H1 (cell line): ENCODE measurements around the gene CISTR. TPM values are rescaled to one million over a fixed set of nuclear protein-coding genes. Genes with fewer than 3 reads are reported as not detected.

Experiments
- CTCF ChIA-PET: fragments of 300-600 bp; sonication (Branson Sonifier 250); formaldehyde crosslinking; loops from one replicate; lab custom pipeline; 2021; ENCODE audit not compliant: partially characterized antibody; lab: Charles Lee
- POLR2A ChIA-PET: fragments of 300-600 bp; sonication (Branson Sonifier 250); formaldehyde crosslinking; loops from one replicate; lab custom pipeline; 2021; ENCODE audit warnings: inconsistent platforms; ENCODE audit not compliant: partially characterized antibody; lab: Charles Lee
- DNase-seq, 2 experiments: peaks; one replicate each; pipeline versions ENCODE4 v3.0.0 to v3.0.0-alpha.2; 2010 to 2022; ENCODE audit warnings: low spot score in 2 of 2, low read depth in 1 of 2, mixed read lengths in 1 of 2
- FAIRE-seq: peaks from 2 replicates; lab custom pipeline; 2011; peaks lifted over from hg19 to GRCh38; lab: Jason Lieb, UNC
- H2AFZ ChIP-seq: 2 replicates; pipeline ENCODE4 v1.8.1; 2012; ENCODE audit warnings: low read length, inconsistent platforms
- H2AK5ac ChIP-seq: 2 replicates; pipeline ENCODE4 v1.6.1; 2013; ENCODE audit warnings: low read depth, low read length
- H2BK120ac ChIP-seq: replicated peaks from 2 replicates; pipeline ENCODE3; 2013; ENCODE audit warnings: low read depth, low read length, inconsistent platforms
- H2BK12ac ChIP-seq: 2 replicates; pipeline ENCODE4 v1.6.1; 2013; ENCODE audit warnings: low read depth, low read length
- H2BK15ac ChIP-seq: 2 replicates; pipeline ENCODE4 v1.6.1; 2013; ENCODE audit warnings: low read length
- H2BK20ac ChIP-seq: 2 replicates; pipeline ENCODE4 v1.6.1; 2013; ENCODE audit warnings: low read length
- H2BK5ac ChIP-seq: 2 replicates; pipeline ENCODE4 v1.6.1; 2013; ENCODE audit warnings: low read depth, low read length
- H3K14ac ChIP-seq: 2 replicates; pipeline ENCODE4 v1.6.1; 2013; ENCODE audit warnings: inconsistent platforms; ENCODE audit not compliant: insufficient read length
- H3K18ac ChIP-seq: 2 replicates; pipeline ENCODE4 v1.6.1; 2013; ENCODE audit warnings: low read length; ENCODE audit errors: extremely low read depth
- H3K23ac ChIP-seq: 2 replicates; pipeline ENCODE4 v1.6.1; 2013; ENCODE audit warnings: inconsistent platforms; ENCODE audit not compliant: insufficient read length
- H3K23me2 ChIP-seq: 2 replicates; pipeline ENCODE4 v1.6.1; 2013; ENCODE audit warnings: low read depth, low read length
- H3K27ac ChIP-seq: 2 replicates; pipeline ENCODE4 v1.6.1; 2011; ENCODE audit warnings: low read depth, low read length, inconsistent platforms
- H3K27me3 ChIP-seq, 4 experiments: replicated peaks in 1 of 4; 1 replicate in 1 of 4; 2 replicates in 3 of 4; pipeline versions ENCODE4 v1.6.1 to v1.8.1; 2011 to 2013; ENCODE audit warnings: low read length in 3 of 4, mild to moderate bottlenecking in 3 of 4, inconsistent platforms in 2 of 4, mixed read lengths in 2 of 4, moderate library complexity in 1 of 4; ENCODE audit not compliant: control insufficient read depth in 3 of 4, insufficient read depth in 3 of 4; ENCODE audit errors: extremely low read depth in 1 of 4
- H3K36me3 ChIP-seq, 4 experiments: 2 replicates each; pipeline versions ENCODE4 v1.6.1 to v1.8.1; 2011 to 2013; ENCODE audit warnings: mild to moderate bottlenecking in 4 of 4, low read length in 3 of 4, moderate library complexity in 2 of 4, control low read depth in 1 of 4, inconsistent platforms in 1 of 4; ENCODE audit not compliant: insufficient read depth in 4 of 4, control insufficient read depth in 2 of 4
- H3K4ac ChIP-seq: replicated peaks from 2 replicates; pipeline ENCODE3; 2013; ENCODE audit warnings: low read length, low read depth, mixed read lengths, inconsistent platforms; ENCODE audit not compliant: insufficient read length
- H3K4me1 ChIP-seq, 4 experiments: replicated peaks in 1 of 4; 1 replicate in 1 of 4; 2 replicates in 3 of 4; pipeline versions ENCODE4 v1.6.1 to v1.8.1; 2011 to 2013; ENCODE audit warnings: low read length in 3 of 4, inconsistent platforms in 2 of 4, mixed read lengths in 1 of 4; ENCODE audit not compliant: insufficient read depth in 4 of 4, control insufficient read depth in 3 of 4
- H3K4me2 ChIP-seq, 2 experiments: 2 replicates each; pipeline versions ENCODE4 v1.6.1 to v1.8.1; 2011 to 2013; ENCODE audit warnings: low read depth in 2 of 2, low read length in 2 of 2, control low read depth in 1 of 2, inconsistent platforms in 1 of 2, mild to moderate bottlenecking in 1 of 2; ENCODE audit not compliant: insufficient read depth in 1 of 2
- H3K4me3 ChIP-seq, 4 experiments: fragments of 200-600, 300-600 bp in 1 of 4; sonication (generic), shearing (Covaris generic), sonication (Bioruptor Twin) in 1 of 4; 2 replicates each; pipeline versions ENCODE4 v1.5.1 to v1.8.1; 2011 to 2016; ENCODE audit warnings: low read length in 4 of 4, low read depth in 3 of 4, control low read depth in 2 of 4, inconsistent platforms in 2 of 4, mild to moderate bottlenecking in 2 of 4, mixed read lengths in 1 of 4, moderate library complexity in 1 of 4; ENCODE audit not compliant: insufficient read depth in 2 of 4; ENCODE audit errors: extremely low read depth in 1 of 4
- H3K56ac ChIP-seq: replicated peaks from 2 replicates; pipeline ENCODE3; 2013; ENCODE audit warnings: low read depth, mild to moderate bottlenecking, mixed read lengths, low read length, inconsistent platforms; ENCODE audit not compliant: insufficient read length
- H3K79me1 ChIP-seq: 2 replicates; pipeline ENCODE4 v1.6.1; 2013; ENCODE audit warnings: low read depth, low read length, control low read depth
- H3K79me2 ChIP-seq, 2 experiments: 2 replicates each; pipeline versions ENCODE4 v1.6.1 to v1.8.1; 2012 to 2013; ENCODE audit warnings: low read length in 2 of 2, mild to moderate bottlenecking in 2 of 2, inconsistent platforms in 1 of 2; ENCODE audit not compliant: insufficient read depth in 2 of 2, control insufficient read depth in 1 of 2
- H3K9ac ChIP-seq, 4 experiments: replicated peaks in 1 of 4; 1 replicate in 1 of 4; 2 replicates in 3 of 4; pipeline versions ENCODE4 v1.6.1 to v1.8.1; 2011 to 2013; ENCODE audit warnings: low read depth in 3 of 4, low read length in 3 of 4, control low read depth in 2 of 4, mild to moderate bottlenecking in 2 of 4, moderate library complexity in 2 of 4, inconsistent platforms in 1 of 4; ENCODE audit errors: extremely low read depth in 1 of 4
- H3K9me3 ChIP-seq, 2 experiments: 2 replicates each; pipeline versions ENCODE4 v1.6.1 to v1.8.1; 2012 to 2013; ENCODE audit warnings: mild to moderate bottlenecking in 2 of 2, moderate library complexity in 2 of 2, control low read depth in 1 of 2, inconsistent platforms in 1 of 2, low read depth in 1 of 2, low read length in 1 of 2, mixed read lengths in 1 of 2; ENCODE audit not compliant: insufficient read depth in 2 of 2
- H4K20me1 ChIP-seq, 2 experiments: replicated peaks in 1 of 2; 2 replicates each; pipeline versions ENCODE3 to v1.8.1; 2011 to 2013; ENCODE audit warnings: inconsistent platforms in 2 of 2, low read length in 2 of 2, mild to moderate bottlenecking in 1 of 2; ENCODE audit not compliant: insufficient read depth in 2 of 2, control insufficient read depth in 1 of 2
- H4K5ac ChIP-seq: 2 replicates; pipeline ENCODE4 v1.6.1; 2013; ENCODE audit warnings: low read length, low read depth, mixed read lengths, inconsistent platforms; ENCODE audit not compliant: insufficient read length
- H4K8ac ChIP-seq: 2 replicates; pipeline ENCODE4 v1.8.0; 2013; ENCODE audit warnings: mild to moderate bottlenecking, moderate library complexity, low read length, inconsistent platforms; ENCODE audit not compliant: insufficient read depth; ENCODE audit errors: extremely low read depth
- H4K91ac ChIP-seq: replicated peaks from 2 replicates; pipeline ENCODE3; 2013; ENCODE audit warnings: low read length, mixed read lengths, inconsistent platforms; ENCODE audit not compliant: insufficient read length
- MAFK ChIP-seq: IDR thresholded peaks from 2 replicates; pipeline ENCODE4 v1.6.1; 2012; ENCODE audit warnings: low read depth, mild to moderate bottlenecking, improper control_type of control experiment, low read length
- SAP30 ChIP-seq: fragments of 300-600 bp; sonication (generic); IDR thresholded peaks from 2 replicates; pipeline ENCODE4 v1.7.1; 2012; ENCODE audit warnings: low read length, moderate library complexity, mild to moderate bottlenecking, inconsistent platforms; ENCODE audit not compliant: insufficient read depth, insufficient replicate concordance
- SP4 ChIP-seq: IDR thresholded peaks from 2 replicates; pipeline ENCODE4 v1.6.1; 2012; ENCODE audit warnings: low read length, inconsistent platforms
- TEAD4 ChIP-seq: IDR thresholded peaks from 2 replicates; pipeline ENCODE4 v1.6.1; 2012; ENCODE audit warnings: low read depth, low read length, inconsistent platforms, mixed read lengths
- WGBS, 2 experiments: shearing (Covaris generic) in 1 of 2; methylation state at CpG; one replicate each; pipeline versions ENCODE4 v1.1.6 to v1.1.7; 2013 to 2015; ENCODE audit warnings: low lambda C conversion rate in 2 of 2, mixed read lengths in 2 of 2, inconsistent platforms in 1 of 2, low coverage in 1 of 2, missing lambda C conversion rate in 1 of 2; ENCODE audit not compliant: insufficient replicate concordance in 2 of 2, insufficient coverage in 1 of 2, insufficient read length in 1 of 2; ENCODE audit errors: extremely low coverage in 1 of 2, missing lambda C conversion rate in 1 of 2; 5-methylcytosine and 5-hydroxymethylcytosine counted together
- polyA plus RNA-seq, 7 experiments: library from polyadenylated mRNA; depleted of rRNA in 3 of 7; stranded (reverse) in 5 of 7; unstranded in 2 of 7; fragments of >200 nt in 5 of 7; fragments of 200-250 nt in 2 of 7; gene quantifications; 1 replicate in 5 of 7; 2 replicates in 1 of 7; 4 replicates in 1 of 7; pipeline versions ENCODE4 v1.2.1 to v1.2.3, GENCODE V29; 2011 to 2013; ENCODE audit warnings: missing spikeins in 2 of 7, mixed read lengths in 2 of 7
- total RNA-seq: library from RNA; stranded (reverse); fragmentation: NEBNext Ultra II Directional; extraction: Animal tissue kit (Norgen Biotek cat#: 25700); gene quantifications from 2 replicates; pipeline ENCODE4 v1.2.1, GENCODE V29; 2021

The CISTR gene
- total and polyA plus RNA-seq, 2 of the 8 experiments (the other 6 are each of a cell fraction or from before 2014, with no cell fraction given), result not detected

GRCh38 chr12:53793221-53793620 is 41.4 kb upstream of the CISTR start:
- POLR2A ChIA-PET, result no interaction called here
- H3K4me1 ChIP-seq, result peaks cover 0 to 2% (median 0%) of the 10 kb centered on the region in 4 experiments; a peak in 1 of 7 replicates
- H3K9ac ChIP-seq, result no peak overlapping the region
- no peak overlapping the region for H3K4me2 ChIP-seq
- H2BK12ac ChIP-seq, result no peak overlapping the region
- peaks cover 0 to 14% (median 2%) of the 10 kb centered on the region in 4 experiments; a peak in 4 of 7 replicates for H3K27me3 ChIP-seq
- no peaks in the 10 kb centered on the region for H3K79me1 ChIP-seq
- H3K36me3 ChIP-seq, result no peaks in the 10 kb centered on the region
- no peak overlapping the region for H3K27ac ChIP-seq
- no peak for TF ChIP-seq MAFK
- TF ChIP-seq SP4, result no peak
- no peak for TF ChIP-seq SAP30
- no peak for TF ChIP-seq TEAD4
- no peak overlapping the region for H3K23ac ChIP-seq
- H2BK20ac ChIP-seq, result no peak overlapping the region
- no peak overlapping the region for H3K4ac ChIP-seq
- no peaks in the 10 kb centered on the region for H4K20me1 ChIP-seq
- no peak overlapping the region for H2AFZ ChIP-seq
- no peaks in the 10 kb centered on the region for H3K79me2 ChIP-seq
- H3K9me3 ChIP-seq, result no peaks in the 10 kb centered on the region
- CTCF ChIA-PET, result interaction anchor here (0.7 to 6.8 kb wide), 15 partner anchors 11 to 160 kb away, joined by 3 to 64 read pairs (median 4); no protein-coding TSS in a partner anchor
- H3K14ac ChIP-seq, result no peak overlapping the region
- no peak overlapping the region for H4K91ac ChIP-seq
- DNase-seq (no peak), FAIRE-seq (no peak)
- H3K23me2 ChIP-seq, result no peaks in the 10 kb centered on the region
- H3K4me3 ChIP-seq, result no peak overlapping the region
- H4K8ac ChIP-seq, result no peak overlapping the region
- H3K18ac ChIP-seq, result no peak overlapping the region
- H2BK5ac ChIP-seq, result no peak overlapping the region
- H3K56ac ChIP-seq, result no peak overlapping the region
- no peak overlapping the region for H4K5ac ChIP-seq
- no peak overlapping the region for H2BK120ac ChIP-seq
- 81% methylated on average over 2 of the region's 2 CpGs; no CpG with 5 or more reads in 1 of the 2 experiments for WGBS, 2 experiments
- H2BK15ac ChIP-seq, result no peak overlapping the region
- no peak overlapping the region for H2AK5ac ChIP-seq
